Caco-2 (cell line): Measurements from ENCODE around the gene NAA15. TPM values are rescaled to one million over a fixed set of nuclear protein-coding genes. Genes with fewer than 3 reads are reported as not detected.

ENCODE experiments used
- BruUV-seq: library from RNA; stranded (reverse); fragments of 400-500 nt; replicated peaks from 2 replicates; lab custom pipeline; 2021; lab: Mats Ljungman, UMichigan
- CTCF ChIA-PET: fragments of 300-600 bp; sonication (Branson Sonifier 250); formaldehyde crosslinking; loops from one replicate; lab custom pipeline; 2022; ENCODE audit warnings: antibody characterized with exemption; lab: Charles Lee
- POLR2A ChIA-PET: fragments of 300-600 bp; sonication (Branson Sonifier 250); formaldehyde crosslinking; loops from one replicate; lab custom pipeline; 2022; ENCODE audit warnings: antibody characterized with exemption; lab: Charles Lee
- DNase-seq, 2 experiments: peaks; one replicate each; pipeline versions ENCODE4 v3.0.0 to v3.0.0-alpha.2; 2020 to 2022
- H3K27me3 ChIP-seq: replicated peaks from 2 replicates; pipeline ENCODE4 v1.6.0; 2011; ENCODE audit warnings: low read length; ENCODE audit not compliant: control insufficient read depth, insufficient read depth
- H3K36me3 ChIP-seq: 2 replicates; pipeline ENCODE4 v1.5.1; 2011; ENCODE audit warnings: low read length; ENCODE audit not compliant: control insufficient read depth, insufficient read depth
- H3K4me1 ChIP-seq: fragments of 250-450 bp; sonication (Bioruptor Pico); 2 replicates; pipeline ENCODE4 v1.5.1; 2020; ENCODE audit warnings: mild to moderate bottlenecking
- H3K4me3 ChIP-seq: 2 replicates; pipeline ENCODE4 v1.5.1; 2011; ENCODE audit warnings: low read depth, mild to moderate bottlenecking, control low read depth, low read length
- H3K9me3 ChIP-seq: fragments of 250-450 bp; sonication (Bioruptor Pico); 2 replicates; pipeline ENCODE4 v1.5.1; 2020; ENCODE audit warnings: mild to moderate bottlenecking, moderate library complexity
- H3K27ac Mint-ChIP-seq: one replicate; pipeline ENCODE4 v1.8.0; 2022; ENCODE audit warnings: mixed read lengths; ENCODE audit not compliant: unreplicated experiment
- H3K27me3 Mint-ChIP-seq: one replicate; pipeline ENCODE4 v1.8.0; 2022; ENCODE audit warnings: mixed read lengths; ENCODE audit not compliant: insufficient read depth, unreplicated experiment
- H3K36me3 Mint-ChIP-seq: one replicate; pipeline ENCODE4 v1.8.0; 2022; ENCODE audit warnings: mild to moderate bottlenecking, mixed read lengths; ENCODE audit not compliant: insufficient read depth, unreplicated experiment
- H3K4me1 Mint-ChIP-seq: one replicate; pipeline ENCODE4 v1.8.0; 2022; ENCODE audit warnings: low read depth, mixed read lengths; ENCODE audit not compliant: unreplicated experiment
- H3K4me3 Mint-ChIP-seq: one replicate; pipeline ENCODE4 v1.8.0; 2022; ENCODE audit warnings: mild to moderate bottlenecking, moderate library complexity, mixed read lengths; ENCODE audit not compliant: unreplicated experiment
- H3K9me3 Mint-ChIP-seq: one replicate; pipeline ENCODE4 v1.8.0; 2022; ENCODE audit warnings: mixed read lengths; ENCODE audit not compliant: unreplicated experiment
- intact Hi-C: fragments of 100-400 bp; cut with micrococcal nuclease; formaldehyde crosslinking; loops from one replicate; pipeline ENCODE4 v1.10.0; 2022; ENCODE audit not compliant: unreplicated experiment
- total RNA-seq: library from RNA; stranded (reverse); gene quantifications from 2 replicates; pipeline ENCODE4 v1.2.3, GENCODE V29; 2022
- TF ChIP-seq, protein P1 (sequence below), 2 experiments: fragments of 200-600 bp in 1 of 2; IDR thresholded peaks; 1 replicate in 1 of 2; 2 replicates in 1 of 2; pipeline versions ENCODE4 v1.5.1 to v1.8.0; 2011 to 2022; ENCODE audit warnings: antibody characterized with exemption in 1 of 2, control low read depth in 1 of 2, inconsistent platforms in 1 of 2, low read depth in 1 of 2, low read length in 1 of 2, mild to moderate bottlenecking in 1 of 2, moderate library complexity in 1 of 2; ENCODE audit not compliant: insufficient read depth in 1 of 2, severe bottlenecking in 1 of 2, unreplicated experiment in 1 of 2

The NAA15 gene
- total RNA-seq, 1 experiment from 2014 or later = 63.1 TPM

DNA sequence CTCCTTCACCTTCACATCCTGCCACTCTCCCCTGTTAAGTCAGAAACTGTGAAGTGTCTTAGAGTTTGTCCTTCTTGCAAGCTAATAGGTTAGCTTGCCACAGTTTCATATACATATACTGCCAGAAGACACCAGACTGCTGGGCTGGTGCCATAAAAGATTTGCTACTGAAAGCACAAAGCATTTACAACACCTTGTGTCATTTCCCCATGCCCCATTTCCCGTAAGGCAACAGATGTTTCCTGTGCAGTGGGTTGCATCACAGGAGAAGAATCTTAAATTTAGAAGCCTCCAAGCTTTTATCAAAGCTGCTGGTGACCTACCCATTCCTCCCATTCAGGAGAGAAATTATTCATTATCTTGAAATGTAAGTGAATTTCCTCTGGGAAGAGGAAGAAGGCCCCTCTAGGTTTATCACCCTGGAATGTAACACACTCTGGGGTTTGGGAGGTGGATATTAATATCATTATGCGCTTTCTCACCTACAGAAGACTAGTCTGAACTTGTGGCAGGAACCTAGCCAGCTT is 118.1 kb downstream of the NAA15 start:
- Histone ChIP-seq H3K36me3 (no peaks in the 10 kb centered on the region; the same call in 1 of the 2 replicates), H3K4me1 (no peaks in the 10 kb centered on the region), H3K27me3 (no peaks in the 10 kb centered on the region), H3K9me3 (peaks cover 4% of the 10 kb centered on the region), H3K4me3 (no peak overlapping the region)
- Mint-ChIP-seq H3K36me3 (peaks cover 28% of the 10 kb centered on the region), H3K4me1 (peaks cover 8% of the 10 kb centered on the region), H3K4me3 (no peak overlapping the region), H3K9me3 (peaks cover 9% of the 10 kb centered on the region), H3K27ac (no peak overlapping the region), H3K27me3 (no peaks in the 10 kb centered on the region)
- POLR2A ChIA-PET = no interaction called here
- TF ChIP-seq, protein P1, sequence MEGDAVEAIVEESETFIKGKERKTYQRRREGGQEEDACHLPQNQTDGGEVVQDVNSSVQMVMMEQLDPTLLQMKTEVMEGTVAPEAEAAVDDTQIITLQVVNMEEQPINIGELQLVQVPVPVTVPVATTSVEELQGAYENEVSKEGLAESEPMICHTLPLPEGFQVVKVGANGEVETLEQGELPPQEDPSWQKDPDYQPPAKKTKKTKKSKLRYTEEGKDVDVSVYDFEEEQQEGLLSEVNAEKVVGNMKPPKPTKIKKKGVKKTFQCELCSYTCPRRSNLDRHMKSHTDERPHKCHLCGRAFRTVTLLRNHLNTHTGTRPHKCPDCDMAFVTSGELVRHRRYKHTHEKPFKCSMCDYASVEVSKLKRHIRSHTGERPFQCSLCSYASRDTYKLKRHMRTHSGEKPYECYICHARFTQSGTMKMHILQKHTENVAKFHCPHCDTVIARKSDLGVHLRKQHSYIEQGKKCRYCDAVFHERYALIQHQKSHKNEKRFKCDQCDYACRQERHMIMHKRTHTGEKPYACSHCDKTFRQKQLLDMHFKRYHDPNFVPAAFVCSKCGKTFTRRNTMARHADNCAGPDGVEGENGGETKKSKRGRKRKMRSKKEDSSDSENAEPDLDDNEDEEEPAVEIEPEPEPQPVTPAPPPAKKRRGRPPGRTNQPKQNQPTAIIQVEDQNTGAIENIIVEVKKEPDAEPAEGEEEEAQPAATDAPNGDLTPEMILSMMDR (IDR thresholded peaks at IDR 0.05; ENCODE audit: insufficient read depth in 1 of 2, low read depth in 1 of 2, low read length in 1 of 2, severe bottlenecking in 1 of 2, unreplicated experiment in 1 of 2) = no peak
- DNase-seq = no peak
- CTCF ChIA-PET = no interaction called here
- intact Hi-C loops = no loop called here
- no TSS peak for BruUV-seq

DNA sequence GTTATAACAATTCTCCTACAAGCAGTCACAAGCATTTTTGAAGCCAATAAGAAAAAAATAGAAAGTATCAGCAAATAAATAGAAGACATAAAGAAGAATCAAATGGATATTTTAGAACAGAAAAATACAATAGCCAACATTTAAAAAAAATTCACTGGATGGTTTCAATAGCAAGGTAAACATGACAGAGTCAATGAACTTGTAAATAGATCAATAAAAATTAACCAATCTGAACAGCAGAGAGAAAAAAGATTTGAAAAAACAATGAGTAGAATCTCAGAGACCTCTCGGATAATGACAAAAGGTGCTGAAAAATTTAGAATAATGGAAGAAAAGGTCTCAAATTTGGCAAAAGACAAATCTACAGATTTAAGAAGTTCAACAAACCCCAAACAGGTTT is 119.3 kb downstream of the NAA15 start:
- no TSS peak for BruUV-seq
- Mint-ChIP-seq H3K4me1 (peaks cover 8% of the 10 kb centered on the region), H3K9me3 (peaks cover 9% of the 10 kb centered on the region), H3K27me3 (no peaks in the 10 kb centered on the region), H3K36me3 (peaks cover 21% of the 10 kb centered on the region), H3K4me3 (no peak overlapping the region), H3K27ac (no peak overlapping the region)
- Histone ChIP-seq H3K4me3 (no peak overlapping the region), H3K36me3 (no peaks in the 10 kb centered on the region; the same call in 1 of the 2 replicates), H3K9me3 (no peaks in the 10 kb centered on the region), H3K27me3 (no peaks in the 10 kb centered on the region), H3K4me1 (no peaks in the 10 kb centered on the region)
- intact Hi-C loops = no loop called here
- ChIA-PET POLR2A (no interaction called here), CTCF (no interaction called here)
- DNase-seq = no peak
- TF ChIP-seq, protein P1 (IDR thresholded peaks at IDR 0.05; ENCODE audit: insufficient read depth in 1 of 2, low read depth in 1 of 2, low read length in 1 of 2, severe bottlenecking in 1 of 2, unreplicated experiment in 1 of 2) = no peak

DNA sequence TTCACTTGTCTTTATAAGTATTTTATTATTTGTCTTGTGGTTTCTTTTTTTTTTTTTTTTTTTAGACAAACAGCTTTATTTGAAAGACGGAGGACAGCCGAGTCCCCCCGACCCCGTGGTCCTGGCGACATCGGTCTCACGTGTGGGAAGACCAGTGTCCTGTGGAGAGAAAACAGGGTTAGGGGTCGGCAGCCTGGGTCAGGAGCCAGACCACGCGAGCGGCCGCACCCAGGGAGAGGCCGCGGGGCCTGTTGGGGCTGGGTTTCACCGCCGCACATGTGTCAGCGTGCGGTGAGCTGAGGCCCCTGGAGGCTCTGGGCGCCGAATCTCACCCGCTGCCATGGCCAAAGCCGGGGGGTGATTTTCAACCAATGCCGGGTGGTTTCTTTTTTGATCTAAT is 134.8 kb downstream of the NAA15 start:
- H3K4me3 Mint-ChIP-seq = no peak overlapping the region
- TF ChIP-seq, protein P1 (IDR thresholded peaks at IDR 0.05; ENCODE audit: insufficient read depth in 1 of 2, low read depth in 1 of 2, low read length in 1 of 2, severe bottlenecking in 1 of 2, unreplicated experiment in 1 of 2) = no peak
- peaks cover 41% of the 10 kb centered on the region for H3K36me3 Mint-ChIP-seq
- Histone ChIP-seq H3K27me3 (no peaks in the 10 kb centered on the region), H3K9me3 (peaks cover 5% of the 10 kb centered on the region), H3K4me3 (no peak overlapping the region), H3K36me3 (no peaks in the 10 kb centered on the region), H3K4me1 (no peaks in the 10 kb centered on the region)
- H3K4me1 Mint-ChIP-seq = no peaks in the 10 kb centered on the region
- intact Hi-C loops = no loop called here
- POLR2A ChIA-PET = no interaction called here
- peaks cover 31% of the 10 kb centered on the region for H3K9me3 Mint-ChIP-seq
- CTCF ChIA-PET = no interaction called here
- no peaks in the 10 kb centered on the region for H3K27me3 Mint-ChIP-seq
- no TSS peak for BruUV-seq
- no peak for DNase-seq
- no peak overlapping the region for H3K27ac Mint-ChIP-seq
